ENCODE results near the gene PTPRM.

PTPRM gene

GRCh38 chr18:7677424-7677823 is 110.3 kb downstream of the PTPRM start:
- TF ChIP-seq CTCF (IDR thresholded peaks at IDR 0.05; ENCODE audit: low read depth, low read length, poor library complexity, severe bottlenecking) (no peak), EZH2phosphoT487 (IDR thresholded peaks at IDR 0.05; ENCODE audit: borderline replicate concordance, low read length) (no peak)

GRCh38 chr18:7678389-7678788 is 111.3 kb downstream of the PTPRM start:
- no peaks in the 10 kb centered on the region for H3K9me3 ChIP-seq (ENCODE audit: control insufficient read depth, insufficient read depth, low read length)
- H3K4me2 ChIP-seq (ENCODE audit: low read length): no peak overlapping the region
- no peaks in the 10 kb centered on the region for H3K27me3 ChIP-seq (ENCODE audit: control insufficient read depth, low read length)
- TF ChIP-seq CTCF (IDR thresholded peaks at IDR 0.05; ENCODE audit: low read depth, low read length, poor library complexity, severe bottlenecking): no peak
- TF ChIP-seq EZH2phosphoT487 (IDR thresholded peaks at IDR 0.05; ENCODE audit: borderline replicate concordance, low read length): no peak
- no peaks in the 10 kb centered on the region for H4K20me1 ChIP-seq (ENCODE audit: control insufficient read depth, insufficient read depth, low read depth, low read length)
- no peaks in the 10 kb centered on the region for H3K4me1 ChIP-seq (ENCODE audit: control insufficient read depth, low read length)
- no peak overlapping the region for H3K27ac ChIP-seq (ENCODE audit: low read depth, low read length)
- H3K79me2 ChIP-seq (ENCODE audit: control insufficient read depth, low read length): no peaks in the 10 kb centered on the region
- H3K4me3 ChIP-seq (ENCODE audit: low read length): no peak overlapping the region
- H3K9me2 ChIP-seq (replicated peaks; ENCODE audit: control insufficient read depth, low read length): no peaks in the 10 kb centered on the region
- no peaks in the 10 kb centered on the region for H3F3A ChIP-seq (ENCODE audit: control insufficient read depth, insufficient read depth)
- H3K36me3 ChIP-seq (ENCODE audit: control insufficient read depth, low read length): no peaks in the 10 kb centered on the region

More at GRCh38 chr18:7677424-7677823, 110.3 kb downstream of the PTPRM start:
- Histone ChIP-seq H3K36me3 (ENCODE audit: control insufficient read depth, low read length) (no peaks in the 10 kb centered on the region), H3K9me3 (ENCODE audit: control insufficient read depth, insufficient read depth, low read length) (no peaks in the 10 kb centered on the region), H3K9me2 (replicated peaks; ENCODE audit: control insufficient read depth, low read length) (no peaks in the 10 kb centered on the region), H3K4me1 (ENCODE audit: control insufficient read depth, low read length) (no peaks in the 10 kb centered on the region), H3K4me3 (ENCODE audit: low read length) (no peak overlapping the region), H3K27ac (ENCODE audit: low read depth, low read length) (no peak overlapping the region), H3K4me2 (ENCODE audit: low read length) (no peak overlapping the region), H3K79me2 (ENCODE audit: control insufficient read depth, low read length) (no peaks in the 10 kb centered on the region), H3K27me3 (ENCODE audit: control insufficient read depth, low read length) (no peaks in the 10 kb centered on the region), H3F3A (ENCODE audit: control insufficient read depth, insufficient read depth) (no peaks in the 10 kb centered on the region), H4K20me1 (ENCODE audit: control insufficient read depth, insufficient read depth, low read depth, low read length) (no peaks in the 10 kb centered on the region)

- H3K9me3 ChIP-seq (ENCODE audit: control insufficient read depth, insufficient read depth, low read length): no peaks in the 10 kb centered on the region
- no peaks in the 10 kb centered on the region for H3K36me3 ChIP-seq (ENCODE audit: control insufficient read depth, low read length)
- H3K27me3 ChIP-seq (ENCODE audit: control insufficient read depth, low read length): no peaks in the 10 kb centered on the region
- no peak overlapping the region for H3K4me3 ChIP-seq (ENCODE audit: low read length)
- no peaks in the 10 kb centered on the region for H3F3A ChIP-seq (ENCODE audit: control insufficient read depth, insufficient read depth)
- no peaks in the 10 kb centered on the region for H3K9me2 ChIP-seq (replicated peaks; ENCODE audit: control insufficient read depth, low read length)
- H3K27ac ChIP-seq (ENCODE audit: low read depth, low read length): no peak overlapping the region
- no peaks in the 10 kb centered on the region for H3K79me2 ChIP-seq (ENCODE audit: control insufficient read depth, low read length)
- H4K20me1 ChIP-seq (ENCODE audit: control insufficient read depth, insufficient read depth, low read depth, low read length): no peaks in the 10 kb centered on the region
- TF ChIP-seq EZH2phosphoT487 (IDR thresholded peaks at IDR 0.05; ENCODE audit: borderline replicate concordance, low read length) (no peak), CTCF (IDR thresholded peaks at IDR 0.05; ENCODE audit: low read depth, low read length, poor library complexity, severe bottlenecking) (no peak)
- no peaks in the 10 kb centered on the region for H3K4me1 ChIP-seq (ENCODE audit: control insufficient read depth, low read length)
- H3K4me2 ChIP-seq (ENCODE audit: low read length): no peak overlapping the region
Measured at GRCh38 chr18:7678801-7679200, 111.7 kb downstream of the PTPRM start.

- Histone ChIP-seq H3K27ac (ENCODE audit: low read depth, low read length) (no peak overlapping the region), H3K9me2 (replicated peaks; ENCODE audit: control insufficient read depth, low read length) (no peaks in the 10 kb centered on the region), H3K9me3 (ENCODE audit: control insufficient read depth, insufficient read depth, low read length) (no peaks in the 10 kb centered on the region), H3K4me2 (ENCODE audit: low read length) (no peak overlapping the region), H3F3A (ENCODE audit: control insufficient read depth, insufficient read depth) (no peaks in the 10 kb centered on the region), H3K27me3 (ENCODE audit: control insufficient read depth, low read length) (no peaks in the 10 kb centered on the region), H3K36me3 (ENCODE audit: control insufficient read depth, low read length) (no peaks in the 10 kb centered on the region), H3K4me1 (ENCODE audit: control insufficient read depth, low read length) (no peaks in the 10 kb centered on the region), H3K79me2 (ENCODE audit: control insufficient read depth, low read length) (no peaks in the 10 kb centered on the region), H4K20me1 (ENCODE audit: control insufficient read depth, insufficient read depth, low read depth, low read length) (no peaks in the 10 kb centered on the region), H3K4me3 (ENCODE audit: low read length) (no peak overlapping the region)
- TF ChIP-seq EZH2phosphoT487 (IDR thresholded peaks at IDR 0.05; ENCODE audit: borderline replicate concordance, low read length) (no peak), CTCF (IDR thresholded peaks at IDR 0.05; ENCODE audit: low read depth, low read length, poor library complexity, severe bottlenecking) (no peak)
Measured at GRCh38 chr18:7681298-7681697, 114.2 kb downstream of the PTPRM start.
